ENCODE measurements around the gene GAR1.
"Not testable (repeated sequence)": the region's sequence is repeated elsewhere in the genome, so short reads cannot be mapped to it uniquely, and the experiment has no call there.

The GAR1 gene

GRCh38 chr4:109846395-109847098 is 31.0 kb downstream of the GAR1 start:
- DNase-seq (ENCODE audit: low spot score), result no peak

DNA sequence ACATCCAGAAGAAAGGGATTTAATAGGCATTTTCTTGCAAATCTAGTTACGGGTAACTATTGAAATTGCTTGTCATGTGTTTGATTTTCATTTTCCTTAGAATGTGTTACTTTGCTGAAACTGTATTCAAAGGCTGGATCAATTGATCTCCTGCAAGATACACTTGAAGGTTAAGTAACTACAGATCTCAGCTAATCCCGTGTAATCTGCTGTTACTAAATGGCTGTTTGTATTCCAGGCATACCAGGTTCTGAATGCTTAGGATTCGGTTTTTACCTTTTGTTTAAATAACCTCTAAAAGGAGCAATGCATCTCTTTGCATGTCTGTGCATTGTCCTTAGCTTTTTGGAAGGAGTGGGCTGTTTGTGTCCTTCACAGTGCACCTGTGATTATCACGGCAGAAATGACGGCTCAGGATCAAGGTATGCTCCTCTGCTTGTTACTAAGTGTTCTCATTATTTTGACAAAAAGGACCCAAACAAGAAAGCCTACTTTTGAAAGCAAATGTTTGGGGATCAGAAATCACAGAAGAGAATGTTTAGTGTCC is 32.4 kb downstream of the GAR1 start, which contains the start of gene LRIT3:
Gene LRIT3, plus strand, starts transcription at position 212 of the 547 bp plus-strand sequence. Its CDS starts 95 bp downstream, at position 307.
- no peak for DNase-seq (ENCODE audit: low spot score)

- DNase-seq (ENCODE audit: low spot score), result no peak
Observed at GRCh38 chr4:109848501-109848900, 32.9 kb downstream of the GAR1 start.

- DNase-seq (ENCODE audit: low spot score), result no peak
Observed at GRCh38 chr4:109850601-109851000, 35.0 kb downstream of the GAR1 start.

GRCh38 chr4:109859426-109860300 is 44.1 kb downstream of the GAR1 start:
- not testable (repeated sequence) for DNase-seq (ENCODE audit: low spot score)

- DNase-seq (ENCODE audit: low spot score), result no peak
Observed at GRCh38 chr4:109861271-109861670, 45.7 kb downstream of the GAR1 start.

- DNase-seq (ENCODE audit: low spot score), result no peak
Observed at GRCh38 chr4:109861916-109862511, 46.5 kb downstream of the GAR1 start.

GRCh38 chr4:109864134-109864533 is 48.6 kb downstream of the GAR1 start:
- no peak for DNase-seq (ENCODE audit: low spot score)

DNA sequence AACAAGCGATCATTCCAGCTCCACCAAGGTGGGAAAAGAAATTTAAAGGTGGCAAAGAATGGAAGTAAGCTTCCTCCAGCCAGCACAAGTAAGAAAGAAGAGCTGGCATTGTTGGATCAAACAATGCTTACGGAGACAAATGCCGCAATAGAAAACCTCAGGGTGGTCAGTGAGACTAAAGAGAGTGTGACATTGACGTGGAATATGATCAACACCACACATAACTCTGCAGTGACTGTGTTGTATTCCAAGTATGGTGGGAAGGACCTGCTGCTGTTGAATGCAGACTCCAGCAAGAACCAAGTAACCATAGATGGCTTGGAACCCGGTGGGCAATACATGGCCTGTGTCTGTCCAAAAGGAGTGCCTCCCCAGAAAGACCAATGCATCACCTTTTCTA is 54.5 kb downstream of the GAR1 start:
- no peak for DNase-seq (ENCODE audit: low spot score)

DNA sequence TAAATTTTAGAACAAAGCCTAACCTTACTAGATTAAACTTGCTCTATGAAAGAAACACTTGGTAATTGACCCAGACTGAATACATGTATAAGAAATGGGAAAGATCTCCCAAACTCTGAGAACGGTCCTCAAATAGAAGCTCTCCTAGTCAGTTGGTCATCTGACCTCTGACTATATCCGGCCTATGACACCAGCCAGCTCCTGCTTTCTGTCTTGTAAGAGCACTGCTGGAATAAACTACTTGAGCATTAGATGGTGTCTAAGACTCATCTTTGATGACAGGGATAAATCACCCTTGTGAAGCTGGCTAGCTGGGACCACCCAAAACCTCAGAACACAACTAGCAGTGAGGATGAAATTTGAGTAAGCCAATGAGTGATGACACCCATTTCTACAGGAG is 56.5 kb downstream of the GAR1 start:
- no peak for DNase-seq (ENCODE audit: low spot score)

DNA sequence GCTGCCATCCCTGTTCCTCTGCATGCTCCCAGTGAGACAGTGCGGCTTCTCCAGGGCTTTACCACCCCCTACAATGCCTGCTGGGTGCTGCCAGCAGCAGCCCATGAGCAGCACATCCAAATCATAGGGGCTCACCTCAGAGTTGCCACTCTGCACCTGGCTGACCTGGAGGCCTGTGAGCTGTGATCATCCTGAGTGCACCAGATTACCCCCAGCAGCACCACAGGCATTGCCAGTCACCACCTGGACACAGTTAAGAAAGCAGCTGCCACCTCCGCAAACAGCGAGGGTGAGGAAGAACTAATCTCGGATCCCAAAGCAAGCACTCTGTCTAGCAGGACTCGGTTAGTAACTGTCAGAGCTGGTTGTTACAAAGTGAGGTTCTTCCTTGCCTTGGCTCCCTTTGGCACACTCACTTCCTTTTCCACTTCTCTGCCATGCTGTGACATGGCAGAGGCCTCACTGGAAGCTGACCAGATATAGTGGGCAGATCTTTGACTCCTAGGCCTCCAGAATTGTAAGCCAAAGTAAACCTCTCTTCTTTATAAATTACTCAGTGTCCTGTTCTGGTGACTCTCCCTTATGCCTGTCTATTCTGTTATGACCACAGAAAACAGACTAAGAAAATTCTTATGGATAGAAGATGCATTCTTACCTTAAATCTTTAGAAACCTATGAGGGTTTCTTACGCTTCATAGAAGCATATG is 57.5 kb downstream of the GAR1 start:
- no peak for DNase-seq (ENCODE audit: low spot score)

- DNase-seq (ENCODE audit: low spot score), result no peak
Observed at GRCh38 chr4:109873791-109874514, 58.4 kb downstream of the GAR1 start.
